HL-60 (cell line): ENCODE results near the gene RPP21.

Experiments
- DNase-seq, 2 experiments: peaks; one replicate each; pipeline ENCODE4 v3.0.0-alpha.2; 2010 to 2020; ENCODE audit warnings: low read depth in 1 of 2, low spot score in 1 of 2
- H3K27ac ChIP-seq: fragments of 250-450 bp; sonication (Bioruptor Pico); replicated peaks from 2 replicates; pipeline ENCODE4 v1.5.1; 2020; ENCODE audit warnings: mild to moderate bottlenecking, moderate library complexity
- H3K27me3 ChIP-seq: fragments of 250-450 bp; sonication (Bioruptor Pico); 2 replicates; pipeline ENCODE4 v1.5.1; 2021; ENCODE audit warnings: mild to moderate bottlenecking, moderate library complexity; ENCODE audit not compliant: insufficient read depth, poor library complexity, severe bottlenecking
- H3K4me3 ChIP-seq: replicated peaks from 2 replicates; pipeline ENCODE4 v1.5.1; 2011; ENCODE audit warnings: mild to moderate bottlenecking, control low read depth, low read length; ENCODE audit not compliant: insufficient read depth
- GABPA ChIP-seq: IDR thresholded peaks from 2 replicates; pipeline ENCODE4 v1.6.1; 2012; ENCODE audit warnings: low read depth
- POLR2AphosphoS5 ChIP-seq: IDR thresholded peaks from 2 replicates; pipeline ENCODE4 v1.6.1; 2012; ENCODE audit warnings: low read depth
- SPI1 ChIP-seq: IDR thresholded peaks from 2 replicates; pipeline ENCODE4 v1.6.1; 2012; ENCODE audit warnings: low read depth, mild to moderate bottlenecking, borderline replicate concordance
- TF ChIP-seq, protein P1 (sequence below): IDR thresholded peaks from 2 replicates; pipeline ENCODE4 v1.6.1; 2012; ENCODE audit warnings: low read depth; ENCODE audit not compliant: insufficient replicate concordance
- TF ChIP-seq, protein P2 (sequence below): IDR thresholded peaks from one replicate; pipeline ENCODE4 v1.5.1; 2011; ENCODE audit warnings: low read length, control low read depth, inconsistent platforms; ENCODE audit not compliant: insufficient read depth

RPP21 gene

DNA sequence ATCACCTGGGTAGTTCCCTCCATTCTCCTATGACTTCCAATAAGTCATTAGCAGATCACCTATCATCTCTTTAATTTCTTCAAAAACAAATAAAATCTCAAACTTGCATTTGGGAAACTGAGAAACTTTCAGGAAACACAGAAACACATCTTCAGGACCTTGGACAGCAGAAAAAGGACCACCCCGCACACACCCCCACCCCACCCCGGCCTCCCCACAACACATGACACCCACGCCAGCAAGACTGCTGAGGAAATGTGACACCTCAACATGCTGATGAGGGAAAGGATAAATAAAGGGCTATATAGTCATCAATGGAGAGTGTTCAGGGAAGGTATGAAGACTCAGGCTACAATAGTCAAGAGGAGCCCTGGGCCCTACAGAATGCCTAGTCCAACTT, 33.9 kb upstream of the RPP21 start:
- no peak for DNase-seq
- H3K27ac ChIP-seq: no peak overlapping the region
- TF ChIP-seq, protein P1, sequence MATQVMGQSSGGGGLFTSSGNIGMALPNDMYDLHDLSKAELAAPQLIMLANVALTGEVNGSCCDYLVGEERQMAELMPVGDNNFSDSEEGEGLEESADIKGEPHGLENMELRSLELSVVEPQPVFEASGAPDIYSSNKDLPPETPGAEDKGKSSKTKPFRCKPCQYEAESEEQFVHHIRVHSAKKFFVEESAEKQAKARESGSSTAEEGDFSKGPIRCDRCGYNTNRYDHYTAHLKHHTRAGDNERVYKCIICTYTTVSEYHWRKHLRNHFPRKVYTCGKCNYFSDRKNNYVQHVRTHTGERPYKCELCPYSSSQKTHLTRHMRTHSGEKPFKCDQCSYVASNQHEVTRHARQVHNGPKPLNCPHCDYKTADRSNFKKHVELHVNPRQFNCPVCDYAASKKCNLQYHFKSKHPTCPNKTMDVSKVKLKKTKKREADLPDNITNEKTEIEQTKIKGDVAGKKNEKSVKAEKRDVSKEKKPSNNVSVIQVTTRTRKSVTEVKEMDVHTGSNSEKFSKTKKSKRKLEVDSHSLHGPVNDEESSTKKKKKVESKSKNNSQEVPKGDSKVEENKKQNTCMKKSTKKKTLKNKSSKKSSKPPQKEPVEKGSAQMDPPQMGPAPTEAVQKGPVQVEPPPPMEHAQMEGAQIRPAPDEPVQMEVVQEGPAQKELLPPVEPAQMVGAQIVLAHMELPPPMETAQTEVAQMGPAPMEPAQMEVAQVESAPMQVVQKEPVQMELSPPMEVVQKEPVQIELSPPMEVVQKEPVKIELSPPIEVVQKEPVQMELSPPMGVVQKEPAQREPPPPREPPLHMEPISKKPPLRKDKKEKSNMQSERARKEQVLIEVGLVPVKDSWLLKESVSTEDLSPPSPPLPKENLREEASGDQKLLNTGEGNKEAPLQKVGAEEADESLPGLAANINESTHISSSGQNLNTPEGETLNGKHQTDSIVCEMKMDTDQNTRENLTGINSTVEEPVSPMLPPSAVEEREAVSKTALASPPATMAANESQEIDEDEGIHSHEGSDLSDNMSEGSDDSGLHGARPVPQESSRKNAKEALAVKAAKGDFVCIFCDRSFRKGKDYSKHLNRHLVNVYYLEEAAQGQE: peak; percentile 87
- TF ChIP-seq, protein P2, sequence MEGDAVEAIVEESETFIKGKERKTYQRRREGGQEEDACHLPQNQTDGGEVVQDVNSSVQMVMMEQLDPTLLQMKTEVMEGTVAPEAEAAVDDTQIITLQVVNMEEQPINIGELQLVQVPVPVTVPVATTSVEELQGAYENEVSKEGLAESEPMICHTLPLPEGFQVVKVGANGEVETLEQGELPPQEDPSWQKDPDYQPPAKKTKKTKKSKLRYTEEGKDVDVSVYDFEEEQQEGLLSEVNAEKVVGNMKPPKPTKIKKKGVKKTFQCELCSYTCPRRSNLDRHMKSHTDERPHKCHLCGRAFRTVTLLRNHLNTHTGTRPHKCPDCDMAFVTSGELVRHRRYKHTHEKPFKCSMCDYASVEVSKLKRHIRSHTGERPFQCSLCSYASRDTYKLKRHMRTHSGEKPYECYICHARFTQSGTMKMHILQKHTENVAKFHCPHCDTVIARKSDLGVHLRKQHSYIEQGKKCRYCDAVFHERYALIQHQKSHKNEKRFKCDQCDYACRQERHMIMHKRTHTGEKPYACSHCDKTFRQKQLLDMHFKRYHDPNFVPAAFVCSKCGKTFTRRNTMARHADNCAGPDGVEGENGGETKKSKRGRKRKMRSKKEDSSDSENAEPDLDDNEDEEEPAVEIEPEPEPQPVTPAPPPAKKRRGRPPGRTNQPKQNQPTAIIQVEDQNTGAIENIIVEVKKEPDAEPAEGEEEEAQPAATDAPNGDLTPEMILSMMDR: no peak
- H3K4me3 ChIP-seq: no peak overlapping the region
- H3K27me3 ChIP-seq: no peaks in the 10 kb centered on the region

DNA sequence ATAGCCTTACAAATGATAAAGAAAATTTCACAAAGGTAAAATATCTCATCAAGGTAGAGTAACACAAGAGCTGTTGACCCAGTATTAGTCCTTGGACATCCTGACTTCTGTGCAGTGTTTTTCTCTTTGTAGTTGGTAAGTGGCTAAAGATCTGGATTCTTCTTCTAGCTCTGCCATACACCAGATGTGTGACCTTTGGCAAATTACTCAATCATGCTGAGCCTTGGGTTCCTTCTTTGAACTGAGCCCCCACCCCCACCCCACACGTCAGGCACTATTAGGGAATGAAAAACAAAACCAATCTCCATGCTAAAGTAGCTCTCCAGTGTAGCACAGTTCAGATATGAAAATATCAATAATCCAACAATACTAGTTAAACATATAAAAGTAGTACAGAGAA, 33.3 kb upstream of the RPP21 start:
- TF ChIP-seq, protein P1: no peak
- TF ChIP-seq GABPA (no peak), SPI1 (no peak)
- DNase-seq: peak; percentile 37 to 43

DNA sequence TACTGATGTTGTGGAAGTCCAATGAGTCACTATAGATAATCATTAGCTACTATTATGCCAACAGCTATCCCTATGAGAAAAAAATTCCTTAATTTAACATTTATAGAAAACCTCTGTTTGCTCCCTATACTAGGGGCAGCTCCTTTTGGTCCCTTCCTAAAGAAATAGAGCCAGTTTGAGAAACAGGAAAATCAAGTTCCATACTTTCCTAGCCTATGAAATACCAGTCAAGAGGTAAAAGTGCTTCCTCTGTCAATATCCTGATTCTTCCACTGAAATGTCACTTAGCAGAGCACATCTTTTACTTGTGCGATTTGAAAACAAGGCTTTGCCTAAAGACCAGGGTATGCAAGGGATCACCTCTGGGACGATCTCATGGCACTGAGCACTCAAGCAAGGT, 32.7 kb upstream of the RPP21 start:
- Histone ChIP-seq H3K4me3 (no peak overlapping the region), H3K27me3 (no peaks in the 10 kb centered on the region), H3K27ac (no peak overlapping the region)
- DNase-seq: no peak
- no peak for TF ChIP-seq POLR2AphosphoS5
- TF ChIP-seq SPI1: no peak
- TF ChIP-seq, protein P1: no peak
- TF ChIP-seq, protein P2: no peak
- TF ChIP-seq GABPA: no peak

More for the DNA sequence above, 33.3 kb upstream of the RPP21 start:
- no peak overlapping the region for H3K4me3 ChIP-seq
- H3K27me3 ChIP-seq: no peaks in the 10 kb centered on the region
- no peak overlapping the region for H3K27ac ChIP-seq

DNA sequence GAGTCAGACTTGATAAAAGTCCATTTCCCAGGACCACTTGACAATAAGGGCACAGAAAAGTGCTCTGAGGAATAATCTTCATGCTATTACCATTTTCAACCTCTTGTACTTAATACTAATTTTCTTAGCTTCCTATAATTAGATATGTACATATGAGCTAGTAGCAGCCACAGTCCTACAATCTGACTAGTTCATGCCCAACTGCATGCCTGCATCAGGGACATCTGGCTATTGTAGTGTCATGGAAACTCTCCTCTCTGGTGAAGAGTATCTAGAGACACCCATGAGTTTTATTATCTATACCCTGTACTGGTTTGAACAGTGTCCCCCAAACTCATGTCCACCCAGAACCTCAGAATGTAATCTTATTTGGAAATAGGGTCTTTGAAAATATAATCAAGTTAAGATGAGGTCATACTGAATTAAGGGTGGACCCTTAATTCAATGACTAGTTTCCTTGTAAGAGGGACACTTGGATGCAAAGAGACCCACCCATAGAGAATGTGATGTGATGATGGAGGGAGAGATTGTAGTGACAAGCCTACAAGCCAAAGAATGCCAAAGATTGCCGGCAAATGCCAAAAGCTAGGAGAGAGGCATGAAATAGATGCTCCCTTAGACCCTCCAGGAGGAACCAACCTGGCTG, 32.2 kb upstream of the RPP21 start:
- H3K27me3 ChIP-seq: no peaks in the 10 kb centered on the region
- H3K27ac ChIP-seq: no peak overlapping the region
- no peak overlapping the region for H3K4me3 ChIP-seq
- TF ChIP-seq, protein P2: no peak
- no peak for TF ChIP-seq SPI1
- TF ChIP-seq GABPA: no peak
- TF ChIP-seq, protein P1: no peak
- no peak for DNase-seq
